HUES6 (cell line): Measurements from ENCODE around the gene AP5Z1.

Source experiments
- H3K27ac ChIP-seq: 2 replicates; pipeline ENCODE4 v1.7.0; 2013; ENCODE audit warnings: low read depth, mild to moderate bottlenecking, low read length, inconsistent platforms
- H3K27me3 ChIP-seq: 2 replicates; pipeline ENCODE4 v1.6.1; 2013; ENCODE audit warnings: low read length; ENCODE audit not compliant: control insufficient read depth, insufficient read depth
- H3K36me3 ChIP-seq: 2 replicates; pipeline ENCODE4 v1.6.1; 2013; ENCODE audit warnings: low read length; ENCODE audit not compliant: control insufficient read depth, insufficient read depth
- H3K4me1 ChIP-seq: 2 replicates; pipeline ENCODE4 v1.6.1; 2013; ENCODE audit warnings: low read length; ENCODE audit not compliant: control insufficient read depth, insufficient read depth
- H3K4me3 ChIP-seq: 2 replicates; pipeline ENCODE4 v1.5.1; 2013; ENCODE audit warnings: low read depth, low read length
- H3K9ac ChIP-seq: one replicate; pipeline ENCODE4 v1.6.1; 2013; ENCODE audit warnings: mild to moderate bottlenecking, low read length
- H3K9me3 ChIP-seq: 2 replicates; pipeline ENCODE4 v1.6.1; 2013; ENCODE audit warnings: low read depth, low read length; ENCODE audit not compliant: control insufficient read depth, insufficient read depth

The AP5Z1 gene

GRCh38 chr7:4783292-4783652, 7.8 kb downstream of the AP5Z1 start:
- no peak overlapping the region for H3K27ac ChIP-seq
- no peaks in the 10 kb centered on the region for H3K4me1 ChIP-seq
- no peak overlapping the region for H3K9ac ChIP-seq
- H3K36me3 ChIP-seq, result peaks cover 66% of the 10 kb centered on the region
- H3K27me3 ChIP-seq, result no peaks in the 10 kb centered on the region
- no peak overlapping the region for H3K4me3 ChIP-seq
- H3K9me3 ChIP-seq, result no peaks in the 10 kb centered on the region

- H3K9ac ChIP-seq, result no peak overlapping the region
- no peaks in the 10 kb centered on the region for H3K4me1 ChIP-seq
- H3K9me3 ChIP-seq, result no peaks in the 10 kb centered on the region
- no peaks in the 10 kb centered on the region for H3K27me3 ChIP-seq
- no peak overlapping the region for H3K4me3 ChIP-seq
- no peak overlapping the region for H3K27ac ChIP-seq
- peaks cover 71% of the 10 kb centered on the region for H3K36me3 ChIP-seq
Measured at GRCh38 chr7:4783762-4784351, 8.4 kb downstream of the AP5Z1 start.

- H3K9ac ChIP-seq, result no peak overlapping the region
- H3K4me3 ChIP-seq, result no peak overlapping the region
- H3K27ac ChIP-seq, result no peak overlapping the region
- peaks cover 75% of the 10 kb centered on the region for H3K36me3 ChIP-seq
- no peaks in the 10 kb centered on the region for H3K4me1 ChIP-seq
- no peaks in the 10 kb centered on the region for H3K9me3 ChIP-seq
- H3K27me3 ChIP-seq, result no peaks in the 10 kb centered on the region
Measured at GRCh38 chr7:4784799-4785198, 9.4 kb downstream of the AP5Z1 start.

GRCh38 chr7:4785371-4785770, 9.9 kb downstream of the AP5Z1 start:
- H3K27ac ChIP-seq, result no peak overlapping the region
- peaks cover 79% of the 10 kb centered on the region for H3K36me3 ChIP-seq

GRCh38 chr7:4786015-4786414, 10.6 kb downstream of the AP5Z1 start:
- Histone ChIP-seq H3K27ac (no peak overlapping the region), H3K4me1 (no peaks in the 10 kb centered on the region), H3K4me3 (no peak overlapping the region), H3K9ac (no peak overlapping the region), H3K9me3 (no peaks in the 10 kb centered on the region), H3K36me3 (peaks cover 82% of the 10 kb centered on the region), H3K27me3 (no peaks in the 10 kb centered on the region)

More at GRCh38 chr7:4785371-4785770, 9.9 kb downstream of the AP5Z1 start:
- H3K4me1 ChIP-seq, result no peaks in the 10 kb centered on the region
- no peak overlapping the region for H3K9ac ChIP-seq
- H3K27me3 ChIP-seq, result no peaks in the 10 kb centered on the region
- H3K9me3 ChIP-seq, result no peaks in the 10 kb centered on the region
- no peak overlapping the region for H3K4me3 ChIP-seq

- peaks cover 70% of the 10 kb centered on the region for H3K36me3 ChIP-seq
- H3K4me1 ChIP-seq, result peaks cover 5% of the 10 kb centered on the region; the same call in 1 of the 2 replicates
- H3K27me3 ChIP-seq, result no peaks in the 10 kb centered on the region
- H3K9me3 ChIP-seq, result no peaks in the 10 kb centered on the region
- H3K4me3 ChIP-seq, result no peak overlapping the region
- no peak overlapping the region for H3K27ac ChIP-seq
- H3K9ac ChIP-seq, result no peak overlapping the region
Measured at GRCh38 chr7:4787541-4787940, 12.1 kb downstream of the AP5Z1 start.

GRCh38 chr7:4787947-4788626, 12.7 kb downstream of the AP5Z1 start:
- Histone ChIP-seq H3K27me3 (no peaks in the 10 kb centered on the region), H3K9ac (no peak overlapping the region), H3K4me1 (peaks cover 10% of the 10 kb centered on the region; the same call in 1 of the 2 replicates), H3K36me3 (peaks cover 65% of the 10 kb centered on the region), H3K27ac (no peak overlapping the region), H3K9me3 (no peaks in the 10 kb centered on the region), H3K4me3 (no peak overlapping the region)

- Histone ChIP-seq H3K27ac (no peak overlapping the region), H3K4me3 (no peak overlapping the region), H3K9me3 (no peaks in the 10 kb centered on the region), H3K36me3 (peaks cover 59% of the 10 kb centered on the region), H3K9ac (no peak overlapping the region), H3K4me1 (peaks cover 10% of the 10 kb centered on the region; the same call in 1 of the 2 replicates), H3K27me3 (no peaks in the 10 kb centered on the region)
Measured at GRCh38 chr7:4788627-4789189, 13.3 kb downstream of the AP5Z1 start.

GRCh38 chr7:4789194-4790077, 14.0 kb downstream of the AP5Z1 start:
- Histone ChIP-seq H3K4me3 (no peak overlapping the region), H3K36me3 (peaks cover 54% of the 10 kb centered on the region), H3K27me3 (no peaks in the 10 kb centered on the region), H3K9ac (no peak overlapping the region), H3K9me3 (no peaks in the 10 kb centered on the region), H3K27ac (no peak overlapping the region), H3K4me1 (peaks cover 11% of the 10 kb centered on the region; the same call in 1 of the 2 replicates)

GRCh38 chr7:4790078-4790465, 14.6 kb downstream of the AP5Z1 start:
- no peaks in the 10 kb centered on the region for H3K9me3 ChIP-seq
- H3K4me3 ChIP-seq, result no peak overlapping the region
- H3K27me3 ChIP-seq, result no peaks in the 10 kb centered on the region
- H3K36me3 ChIP-seq, result peaks cover 49% of the 10 kb centered on the region
- H3K27ac ChIP-seq, result no peak overlapping the region
- no peak overlapping the region for H3K9ac ChIP-seq
- H3K4me1 ChIP-seq, result peaks cover 17% of the 10 kb centered on the region; the same call in 1 of the 2 replicates
